Measurements from ENCODE around the gene ZNF362. TPM values are rescaled to one million over a fixed set of nuclear protein-coding genes. Genes with fewer than 3 reads are reported as not detected.

ZNF362 gene
- total RNA-seq, 2 experiments from 2014 or later, result 8.9 to 26.1 TPM

GRCh38 chr1:33292726-33293340 is 36.5 kb downstream of the ZNF362 start:
- H3K27ac ChIP-seq (ENCODE audit: low read depth, low read length, poor library complexity, severe bottlenecking), result no peak overlapping the region
- no peak for DNase-seq (ENCODE audit: low spot score)
- intact Hi-C loops (cut with micrococcal nuclease; ENCODE audit: unreplicated experiment), result loop anchor here (10.0 kb wide), 1 partner anchor 322 kb away; no protein-coding TSS in a partner anchor
- ChIA-PET POLR2A (no interaction called here), CTCF (ENCODE audit: unreplicated experiment) (no interaction called here)
- H3K9me2 ChIP-seq (ENCODE audit: insufficient read depth, low read length), result no peaks in the 10 kb centered on the region
- H4K20me1 ChIP-seq (ENCODE audit: insufficient read depth, low read length), result no peaks in the 10 kb centered on the region
- TF ChIP-seq EZH2phosphoT487 (IDR thresholded peaks at IDR 0.05; ENCODE audit: borderline replicate concordance, low read depth, low read length), result no peak
- TF ChIP-seq, protein P1, sequence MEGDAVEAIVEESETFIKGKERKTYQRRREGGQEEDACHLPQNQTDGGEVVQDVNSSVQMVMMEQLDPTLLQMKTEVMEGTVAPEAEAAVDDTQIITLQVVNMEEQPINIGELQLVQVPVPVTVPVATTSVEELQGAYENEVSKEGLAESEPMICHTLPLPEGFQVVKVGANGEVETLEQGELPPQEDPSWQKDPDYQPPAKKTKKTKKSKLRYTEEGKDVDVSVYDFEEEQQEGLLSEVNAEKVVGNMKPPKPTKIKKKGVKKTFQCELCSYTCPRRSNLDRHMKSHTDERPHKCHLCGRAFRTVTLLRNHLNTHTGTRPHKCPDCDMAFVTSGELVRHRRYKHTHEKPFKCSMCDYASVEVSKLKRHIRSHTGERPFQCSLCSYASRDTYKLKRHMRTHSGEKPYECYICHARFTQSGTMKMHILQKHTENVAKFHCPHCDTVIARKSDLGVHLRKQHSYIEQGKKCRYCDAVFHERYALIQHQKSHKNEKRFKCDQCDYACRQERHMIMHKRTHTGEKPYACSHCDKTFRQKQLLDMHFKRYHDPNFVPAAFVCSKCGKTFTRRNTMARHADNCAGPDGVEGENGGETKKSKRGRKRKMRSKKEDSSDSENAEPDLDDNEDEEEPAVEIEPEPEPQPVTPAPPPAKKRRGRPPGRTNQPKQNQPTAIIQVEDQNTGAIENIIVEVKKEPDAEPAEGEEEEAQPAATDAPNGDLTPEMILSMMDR (conservative IDR thresholded peaks at IDR 0.05; ENCODE audit: low read length), result no peak
- H2AFZ ChIP-seq (ENCODE audit: low read length), result no peak overlapping the region
- no peaks in the 10 kb centered on the region for H3K4me1 ChIP-seq (ENCODE audit: insufficient read depth, low read length, poor library complexity, severe bottlenecking)
- H3K9me3 ChIP-seq (ENCODE audit: low read length), result no peaks in the 10 kb centered on the region
- BruUV-seq (replicated peaks), result no TSS peak
- no peaks in the 10 kb centered on the region for H3K79me2 ChIP-seq (ENCODE audit: insufficient read depth, low read depth, low read length)
- H3K36me3 ChIP-seq (ENCODE audit: insufficient read depth, low read length), result no peaks in the 10 kb centered on the region; the same call in none of the 2 replicates
- no peak overlapping the region for H3K4me3 ChIP-seq (ENCODE audit: low read depth, low read length, poor library complexity, severe bottlenecking)
- H3K4me2 ChIP-seq (ENCODE audit: low read length), result no peak overlapping the region

DNA sequence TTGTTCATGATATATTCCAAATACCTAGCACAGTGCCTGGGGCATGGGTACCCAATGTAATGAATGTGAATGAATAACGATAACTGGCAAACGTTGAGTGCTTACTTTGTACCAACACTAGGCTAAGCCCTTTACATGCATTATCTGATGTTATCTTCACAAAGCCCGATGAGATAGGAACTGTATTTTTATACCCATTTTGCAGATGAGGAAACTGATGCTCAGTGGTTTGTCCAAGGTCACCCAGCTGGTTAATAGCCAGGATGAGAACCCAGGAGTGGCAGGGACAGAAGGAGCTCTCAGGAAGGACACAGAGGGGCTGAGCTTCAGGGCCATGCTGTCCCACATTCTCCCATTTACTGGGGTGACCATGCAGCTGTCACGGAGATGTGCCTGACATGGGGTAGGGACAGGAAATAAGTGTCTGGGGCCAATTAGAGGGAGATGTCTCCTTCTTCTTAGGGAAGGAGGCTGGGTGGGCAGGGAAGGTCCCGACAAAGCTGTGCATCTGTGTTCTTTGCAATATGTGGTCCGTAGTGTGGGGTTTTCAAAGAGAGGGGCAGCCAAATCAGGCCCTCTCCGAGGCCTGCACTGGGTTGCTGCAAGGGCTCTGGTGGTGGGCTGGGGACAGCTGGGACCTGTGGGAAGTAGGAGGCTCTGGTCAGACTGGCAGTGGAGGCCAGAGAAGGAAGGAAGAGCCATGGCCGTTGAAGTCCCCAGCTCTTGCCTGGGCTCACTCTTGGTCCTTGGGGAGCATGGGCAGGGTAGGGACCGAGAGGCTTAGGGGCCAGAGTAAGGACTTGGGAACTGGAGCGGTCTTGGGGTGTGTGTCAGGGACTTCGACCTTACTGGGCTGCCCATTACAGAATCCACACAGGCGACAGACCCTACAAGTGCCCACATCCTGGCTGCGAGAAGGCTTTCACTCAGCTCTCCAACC is 38.0 kb downstream of the ZNF362 start:
- Histone ChIP-seq H4K20me1 (ENCODE audit: insufficient read depth, low read length) (no peaks in the 10 kb centered on the region), H3K9me2 (ENCODE audit: insufficient read depth, low read length) (no peaks in the 10 kb centered on the region), H3K4me3 (ENCODE audit: low read depth, low read length, poor library complexity, severe bottlenecking) (no peak overlapping the region), H3K9me3 (ENCODE audit: low read length) (no peaks in the 10 kb centered on the region), H3K4me2 (ENCODE audit: low read length) (no peak overlapping the region), H3K27ac (ENCODE audit: low read depth, low read length, poor library complexity, severe bottlenecking) (no peak overlapping the region), H2AFZ (ENCODE audit: low read length) (no peak overlapping the region), H3K36me3 (ENCODE audit: insufficient read depth, low read length) (peaks cover 6% of the 10 kb centered on the region), H3K79me2 (ENCODE audit: insufficient read depth, low read depth, low read length) (no peaks in the 10 kb centered on the region), H3K4me1 (ENCODE audit: insufficient read depth, low read length, poor library complexity, severe bottlenecking) (no peaks in the 10 kb centered on the region)
- intact Hi-C loops (cut with micrococcal nuclease; ENCODE audit: unreplicated experiment), result loop anchor here (1.0 to 10.0 kb wide), 5 partner anchors 73 to 320 kb away; no protein-coding TSS in a partner anchor
- TF ChIP-seq EZH2phosphoT487 (IDR thresholded peaks at IDR 0.05; ENCODE audit: borderline replicate concordance, low read depth, low read length), result no peak
- TF ChIP-seq, protein P1 (conservative IDR thresholded peaks at IDR 0.05; ENCODE audit: low read length), result no peak
- no TSS peak for BruUV-seq (replicated peaks)
- POLR2A ChIA-PET, result interaction anchor here (0.6 kb wide), 1 partner anchor 9 kb away, joined by 3 read pairs; no protein-coding TSS in a partner anchor
- CTCF ChIA-PET (ENCODE audit: unreplicated experiment), result interaction anchor here (0.8 to 1.7 kb wide), 3 partner anchors 19 to 177 kb away, joined by 3 to 4 read pairs (median 3); no protein-coding TSS in a partner anchor
- no peak for DNase-seq (ENCODE audit: low spot score)
